OCI-LY1 (cell line): Measurements from ENCODE around the gene ITGB8.

ENCODE experiments used
- H2AFZ ChIP-seq: fragments of 200-600 bp; sonication (generic), shearing (Covaris generic); 2 replicates; pipeline ENCODE4 v1.6.0; 2014; ENCODE audit warnings: antibody characterized with exemption, mild to moderate bottlenecking, low read length
- H3F3A ChIP-seq: fragments of 200-600 bp; sonication (generic), shearing (Covaris generic); 2 replicates; pipeline ENCODE4 v1.6.0; 2014; ENCODE audit warnings: mild to moderate bottlenecking, antibody characterized with exemption, low read length, moderate library complexity; ENCODE audit not compliant: insufficient read depth
- H3K27ac ChIP-seq: fragments of 200-600 bp; sonication (generic); 2 replicates; pipeline ENCODE4 v1.5.1; 2014; ENCODE audit warnings: low read length, mixed run types, mild to moderate bottlenecking, low read depth; ENCODE audit not compliant: poor library complexity, severe bottlenecking
- H3K27me3 ChIP-seq: fragments of 200-600 bp; sonication (generic); 2 replicates; pipeline ENCODE4 v1.6.0; 2014; ENCODE audit warnings: antibody characterized with exemption, mild to moderate bottlenecking, low read length, moderate library complexity; ENCODE audit not compliant: insufficient read depth
- H3K36me3 ChIP-seq: fragments of 200-600 bp; sonication (generic); 2 replicates; pipeline ENCODE4 v1.6.1; 2014; ENCODE audit warnings: mild to moderate bottlenecking, antibody characterized with exemption, low read length, moderate library complexity, mixed read lengths; ENCODE audit not compliant: insufficient read depth
- H3K4me1 ChIP-seq: fragments of 200-600 bp; sonication (generic); 2 replicates; pipeline ENCODE4 v1.5.1; 2014; ENCODE audit warnings: mild to moderate bottlenecking, low read length, moderate library complexity; ENCODE audit not compliant: insufficient read depth, severe bottlenecking
- H3K4me2 ChIP-seq: fragments of 200-600 bp; sonication (generic), shearing (Covaris generic); 2 replicates; pipeline ENCODE4 v1.6.1; 2014; ENCODE audit warnings: low read length
- H3K4me3 ChIP-seq: fragments of 200-600 bp; sonication (generic); 2 replicates; pipeline ENCODE4 v1.5.1; 2014; ENCODE audit warnings: low read length, low read depth, mild to moderate bottlenecking, mixed read lengths; ENCODE audit not compliant: poor library complexity, severe bottlenecking
- H3K79me2 ChIP-seq: fragments of 200-600 bp; shearing (Covaris generic); 2 replicates; pipeline ENCODE4 v1.6.1; 2016; ENCODE audit warnings: mixed run types, low read length, mixed read lengths; ENCODE audit not compliant: insufficient read depth
- H3K9ac ChIP-seq: fragments of 200-600 bp; sonication (generic), shearing (Covaris generic); 2 replicates; pipeline ENCODE4 v1.6.1; 2014; ENCODE audit warnings: mild to moderate bottlenecking, low read length, mixed read lengths
- H3K9me2 ChIP-seq: fragments of 200-600 bp; sonication (generic), shearing (Covaris generic); 2 replicates; pipeline ENCODE4 v1.6.1; 2014; ENCODE audit warnings: low read depth, mild to moderate bottlenecking, low read length, mixed read lengths
- H3K9me3 ChIP-seq: fragments of 200-600 bp; shearing (Covaris generic); 2 replicates; pipeline ENCODE4 v1.6.1; 2014; ENCODE audit warnings: low read length, mixed read lengths
- H4K20me1 ChIP-seq: fragments of 200-600 bp; sonication (generic), shearing (Covaris generic); 2 replicates; pipeline ENCODE4 v1.6.0; 2016; ENCODE audit warnings: mild to moderate bottlenecking, low read length; ENCODE audit not compliant: insufficient read depth
- CTCF ChIP-seq: fragments of 200-600 bp; sonication (generic), shearing (Covaris generic); IDR thresholded peaks from 2 replicates; pipeline ENCODE4 v1.5.1; 2017; ENCODE audit warnings: mild to moderate bottlenecking, antibody characterized with exemption, low read length, moderate library complexity, mixed read lengths
- EZH2 ChIP-seq: fragments of 200-600 bp; sonication (generic), shearing (Covaris generic); IDR thresholded peaks from 2 replicates; pipeline ENCODE4 v1.8.0; 2017; ENCODE audit warnings: borderline replicate concordance, mixed run types, mild to moderate bottlenecking, antibody characterized with exemption, low read length, moderate library complexity, mixed read lengths

ITGB8 gene

GRCh38 chr7:20376796-20377195 is 46.1 kb downstream of the ITGB8 start:
- Histone ChIP-seq H3K9me2 (no peaks in the 10 kb centered on the region), H3K27me3 (no peaks in the 10 kb centered on the region), H4K20me1 (no peaks in the 10 kb centered on the region), H3K4me2 (no peak overlapping the region), H3K9me3 (no peaks in the 10 kb centered on the region), H3F3A (no peaks in the 10 kb centered on the region), H2AFZ (no peak overlapping the region), H3K4me3 (no peak overlapping the region), H3K79me2 (no peaks in the 10 kb centered on the region), H3K36me3 (peaks cover 22% of the 10 kb centered on the region), H3K9ac (no peak overlapping the region), H3K4me1 (no peaks in the 10 kb centered on the region), H3K27ac (no peak overlapping the region)
- TF ChIP-seq EZH2 = no peak
- no peak for TF ChIP-seq CTCF

DNA sequence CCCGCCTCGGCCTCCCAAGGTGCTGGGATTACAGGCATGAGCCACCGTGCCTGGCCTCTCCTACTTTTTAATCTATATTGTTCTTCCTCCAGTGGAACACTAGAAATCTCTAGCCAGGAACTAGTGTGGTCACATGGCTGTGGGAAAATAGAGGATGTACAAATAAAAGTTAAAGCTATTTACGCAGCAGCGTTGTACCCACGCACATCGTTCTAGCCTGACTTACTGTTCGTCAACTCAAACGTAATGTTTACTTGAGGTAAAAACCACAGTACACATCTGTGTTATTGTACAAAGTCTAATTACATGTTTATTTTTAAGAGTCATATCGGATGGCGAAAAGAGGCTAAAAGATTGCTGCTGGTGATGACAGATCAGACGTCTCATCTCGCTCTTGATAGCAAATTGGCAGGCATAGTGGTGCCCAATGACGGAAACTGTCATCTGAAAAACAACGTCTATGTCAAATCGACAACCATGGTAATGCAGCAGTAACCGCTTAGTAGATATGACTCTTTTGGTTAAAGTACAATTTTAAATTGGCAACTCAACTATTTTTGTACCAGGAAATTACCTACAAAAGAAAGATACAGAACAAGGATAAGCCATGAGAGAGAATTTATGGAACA is 50.8 kb downstream of the ITGB8 start:
- H4K20me1 ChIP-seq = no peaks in the 10 kb centered on the region
- peaks cover 53% of the 10 kb centered on the region for H3K36me3 ChIP-seq
- no peaks in the 10 kb centered on the region for H3F3A ChIP-seq
- H3K4me3 ChIP-seq = no peak overlapping the region
- H3K27ac ChIP-seq = no peak overlapping the region
- no peak overlapping the region for H3K4me2 ChIP-seq
- no peak overlapping the region for H3K9ac ChIP-seq
- H2AFZ ChIP-seq = no peak overlapping the region
- H3K4me1 ChIP-seq = no peaks in the 10 kb centered on the region
- no peaks in the 10 kb centered on the region for H3K79me2 ChIP-seq
- TF ChIP-seq CTCF (no peak), EZH2 (no peak)
- no peaks in the 10 kb centered on the region for H3K9me3 ChIP-seq
- H3K27me3 ChIP-seq = no peaks in the 10 kb centered on the region
- no peaks in the 10 kb centered on the region for H3K9me2 ChIP-seq

DNA sequence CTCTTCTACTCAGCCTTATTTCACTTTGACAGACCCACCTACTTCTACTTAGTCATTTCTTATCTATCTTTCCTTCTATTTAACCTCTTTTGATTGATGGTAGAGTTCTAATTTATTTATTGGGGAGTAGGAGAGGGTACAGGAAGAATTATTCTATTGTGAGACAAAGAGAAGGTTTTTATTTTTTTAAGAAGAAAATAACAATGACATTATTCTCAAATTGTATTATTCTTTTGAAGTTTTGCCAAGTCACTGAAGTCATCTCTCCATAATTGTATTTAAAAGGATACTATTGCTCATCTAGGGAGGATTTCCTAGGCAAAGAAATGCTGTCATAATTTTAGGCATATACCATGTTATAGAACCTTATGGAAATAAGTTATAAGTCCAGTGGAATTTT is 52.7 kb downstream of the ITGB8 start:
- Histone ChIP-seq H3K36me3 (peaks cover 57% of the 10 kb centered on the region), H3K79me2 (no peaks in the 10 kb centered on the region), H3K9me2 (no peaks in the 10 kb centered on the region), H3K9ac (no peak overlapping the region), H3K4me3 (no peak overlapping the region), H3K4me1 (no peaks in the 10 kb centered on the region), H3F3A (no peaks in the 10 kb centered on the region), H3K27me3 (no peaks in the 10 kb centered on the region), H3K27ac (no peak overlapping the region), H4K20me1 (no peaks in the 10 kb centered on the region), H2AFZ (no peak overlapping the region), H3K4me2 (no peak overlapping the region), H3K9me3 (no peaks in the 10 kb centered on the region)
- TF ChIP-seq EZH2 = no peak
- no peak for TF ChIP-seq CTCF
